Activated naive CD8-positive, alpha-beta T cell treated with anti-CD3 and anti-CD28 coated beads, Interleukin-2, amount 10 ng/mL, durations not matched to agents 7 days and 5 days (primary cell): ENCODE measurements around the gene PELO. TPM values are rescaled to one million over a fixed set of nuclear protein-coding genes. Genes with fewer than 3 reads are reported as not detected.
A peak's percentile ranks its signal among the peaks of the same experiment; 100 is the strongest.

ENCODE experiments used
- ATAC-seq: fragments of 150-1000 bp; cut with Tn5 transposase; one replicate; pipeline ENCODE4 v1.10.0; 2021; ENCODE audit warnings: low read depth, moderate library complexity
- POLR2A ChIA-PET: fragments of 350-600 bp; sonication (Branson Sonifier 250); formaldehyde crosslinking; loops from one replicate; lab custom pipeline; 2021; ENCODE audit warnings: antibody characterized with exemption; lab: Charles Lee
- DNase-seq: peaks from one replicate; pipeline ENCODE4 v3.0.0; 2021
- H3K27ac Mint-ChIP-seq: one replicate; pipeline ENCODE4 v1.8.0; 2022; ENCODE audit warnings: mild to moderate bottlenecking, mixed read lengths
- H3K27me3 Mint-ChIP-seq: one replicate; pipeline ENCODE4 v1.8.0; 2022; ENCODE audit warnings: mild to moderate bottlenecking, moderate library complexity, mixed read lengths
- H3K36me3 Mint-ChIP-seq: one replicate; pipeline ENCODE4 v1.8.0; 2021; ENCODE audit warnings: mild to moderate bottlenecking, mixed read lengths
- H3K4me1 Mint-ChIP-seq: one replicate; pipeline ENCODE4 v1.8.0; 2021; ENCODE audit warnings: mixed read lengths
- H3K4me3 Mint-ChIP-seq: one replicate; pipeline ENCODE4 v1.8.0; 2022; ENCODE audit warnings: mild to moderate bottlenecking, moderate library complexity, mixed read lengths
- H3K9me3 Mint-ChIP-seq: one replicate; pipeline ENCODE4 v1.8.0; 2021; ENCODE audit warnings: mixed read lengths
- total RNA-seq, 2 experiments: library from RNA; stranded (reverse); gene quantifications; one replicate each; pipeline ENCODE4 v1.2.3, GENCODE V29; 2021

Gene PELO
- total RNA-seq, 2 experiments from 2014 or later, result 24.0 to 24.2 TPM

DNA sequence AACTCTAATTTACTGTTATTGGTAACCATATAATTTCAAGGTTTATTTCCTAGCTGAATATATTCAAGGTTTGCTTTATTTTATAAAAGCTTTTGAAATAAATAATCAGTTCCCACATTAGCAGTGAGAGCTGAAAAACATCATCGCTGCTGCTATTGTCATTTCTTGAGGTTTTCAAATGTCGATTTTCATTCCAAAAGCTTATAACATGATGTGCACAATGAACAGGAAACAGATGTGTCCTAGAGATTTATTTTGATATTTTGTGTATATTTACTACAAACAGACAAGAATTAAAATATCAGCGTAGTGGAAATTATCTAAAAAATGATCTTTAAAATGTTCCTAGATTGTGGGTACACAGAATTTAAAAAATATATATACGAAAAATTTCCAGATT, 10.5 kb upstream of the PELO start:
- no peak for DNase-seq
- Mint-ChIP-seq H3K27me3 (no peaks in the 10 kb centered on the region), H3K27ac (no peak overlapping the region), H3K4me3 (no peak overlapping the region), H3K36me3 (peaks cover 5% of the 10 kb centered on the region), H3K4me1 (peaks cover 36% of the 10 kb centered on the region), H3K9me3 (no peaks in the 10 kb centered on the region)
- ATAC-seq, result no peak
- POLR2A ChIA-PET, result interaction anchor here (0.7 to 1.7 kb wide), 3 partner anchors 12 to 37 kb away, joined by 3 to 4 read pairs (median 3); no protein-coding TSS in a partner anchor

DNA sequence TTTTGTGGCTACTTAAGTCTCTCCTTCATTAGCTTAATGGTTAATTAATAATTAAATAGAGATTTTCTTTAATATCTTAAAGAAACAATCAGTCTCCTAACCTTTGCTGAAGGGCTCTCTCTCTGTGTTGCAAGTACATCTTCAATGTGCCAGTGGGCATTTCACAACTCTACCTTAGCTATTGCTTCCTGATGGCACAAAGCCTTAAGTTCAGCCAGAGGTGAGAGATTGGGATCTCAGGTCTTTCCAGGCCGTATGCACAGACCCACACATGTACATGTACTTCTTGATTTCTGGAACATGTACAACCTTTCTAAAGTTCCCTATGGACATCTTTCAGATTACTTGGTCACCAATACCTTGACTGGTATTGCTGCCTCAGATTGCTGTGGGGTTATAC, 8.9 kb upstream of the PELO start:
- Mint-ChIP-seq H3K27me3 (no peaks in the 10 kb centered on the region), H3K27ac (no peak overlapping the region), H3K9me3 (no peaks in the 10 kb centered on the region), H3K4me3 (no peak overlapping the region), H3K36me3 (peaks cover 4% of the 10 kb centered on the region), H3K4me1 (peaks cover 30% of the 10 kb centered on the region)
- ATAC-seq (no peak), DNase-seq (no peak)
- POLR2A ChIA-PET, result no interaction called here

DNA sequence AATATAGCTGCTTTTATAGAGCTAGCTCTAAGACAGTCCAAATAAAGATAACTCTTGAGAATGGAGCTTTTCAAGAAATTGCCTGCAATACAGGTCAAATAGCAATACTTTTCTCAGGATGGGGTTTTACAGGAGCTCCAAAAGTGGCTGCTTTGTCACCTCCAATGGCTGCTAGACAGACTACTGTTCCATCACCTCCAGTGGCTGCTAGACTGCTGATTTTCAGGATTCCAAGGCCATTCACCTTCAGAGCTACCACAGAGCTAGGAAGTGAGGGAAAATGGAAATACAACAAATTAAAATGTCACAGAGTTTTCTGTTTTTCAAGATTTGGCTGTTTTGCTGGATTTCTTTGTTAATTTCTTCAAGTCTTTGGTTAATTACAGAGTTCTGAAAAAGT, 8.5 kb upstream of the PELO start:
- no peak overlapping the region for H3K4me3 Mint-ChIP-seq
- H3K27ac Mint-ChIP-seq, result no peak overlapping the region
- no peaks in the 10 kb centered on the region for H3K27me3 Mint-ChIP-seq
- ATAC-seq, result no peak
- H3K4me1 Mint-ChIP-seq, result peaks cover 27% of the 10 kb centered on the region
- POLR2A ChIA-PET, result no interaction called here
- peaks cover 4% of the 10 kb centered on the region for H3K36me3 Mint-ChIP-seq
- no peaks in the 10 kb centered on the region for H3K9me3 Mint-ChIP-seq
- DNase-seq, result no peak

DNA sequence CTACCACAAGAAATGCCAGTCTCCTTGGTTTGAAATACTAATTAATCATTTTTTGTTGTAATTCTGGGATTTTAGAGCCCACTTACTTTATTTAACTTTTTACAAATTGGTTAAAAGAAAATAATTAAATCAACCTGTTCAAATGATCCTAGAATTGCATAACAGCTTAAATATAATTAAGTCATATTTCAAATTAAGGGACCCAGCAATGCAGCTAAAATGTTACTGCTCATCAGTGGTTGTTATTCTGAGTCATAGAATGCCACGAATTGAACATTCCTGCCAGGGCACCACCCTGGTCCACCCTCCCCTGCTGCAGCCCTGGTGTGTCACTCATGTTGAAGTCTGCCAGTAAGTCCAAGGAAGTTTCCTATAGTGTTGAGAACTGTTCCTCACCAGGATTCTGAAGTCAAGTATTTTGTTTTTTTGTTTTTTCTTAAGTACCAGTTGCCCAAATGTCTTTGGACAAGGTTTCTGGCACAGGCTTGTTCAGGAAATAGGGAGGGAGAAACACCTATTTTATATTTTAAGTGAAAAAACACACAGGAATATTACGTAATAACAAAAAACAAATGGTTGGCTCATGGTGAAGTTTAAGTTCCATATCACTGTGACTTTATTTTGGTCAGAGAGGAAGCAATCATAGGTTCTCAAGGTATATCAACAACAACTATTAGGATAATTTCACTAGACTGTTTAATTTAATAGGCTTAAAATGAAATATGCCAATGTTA, 4.3 kb upstream of the PELO start:
- Mint-ChIP-seq H3K27ac (no peak overlapping the region), H3K9me3 (no peaks in the 10 kb centered on the region), H3K4me1 (peaks cover 19% of the 10 kb centered on the region), H3K4me3 (no peak overlapping the region), H3K36me3 (no peaks in the 10 kb centered on the region), H3K27me3 (no peaks in the 10 kb centered on the region)
- no peak for ATAC-seq
- DNase-seq, result no peak
- POLR2A ChIA-PET, result no interaction called here

DNA sequence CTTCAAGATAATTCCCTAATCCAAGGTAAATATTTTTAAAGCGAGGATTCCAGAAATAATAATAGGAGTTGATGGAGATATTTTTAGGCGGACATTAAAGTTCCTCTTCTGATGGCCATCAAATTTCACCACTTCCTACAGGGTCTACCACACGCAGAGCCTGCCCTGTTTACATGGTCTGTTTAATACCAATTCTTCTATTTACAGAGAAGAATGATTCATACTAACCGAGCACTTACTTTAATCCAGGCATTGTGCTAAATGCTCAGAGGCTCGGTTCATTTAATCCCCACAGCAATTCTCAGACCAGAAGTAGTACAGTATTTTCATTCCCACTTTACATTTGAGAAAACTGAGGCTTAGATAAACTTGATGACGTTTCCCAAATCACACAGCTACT, 3.0 kb upstream of the PELO start:
- POLR2A ChIA-PET, result no interaction called here
- Mint-ChIP-seq H3K4me1 (peaks cover 27% of the 10 kb centered on the region), H3K36me3 (no peaks in the 10 kb centered on the region), H3K9me3 (no peaks in the 10 kb centered on the region), H3K27me3 (no peaks in the 10 kb centered on the region), H3K27ac (no peak overlapping the region), H3K4me3 (no peak overlapping the region)
- ATAC-seq (no peak), DNase-seq (no peak)

DNA sequence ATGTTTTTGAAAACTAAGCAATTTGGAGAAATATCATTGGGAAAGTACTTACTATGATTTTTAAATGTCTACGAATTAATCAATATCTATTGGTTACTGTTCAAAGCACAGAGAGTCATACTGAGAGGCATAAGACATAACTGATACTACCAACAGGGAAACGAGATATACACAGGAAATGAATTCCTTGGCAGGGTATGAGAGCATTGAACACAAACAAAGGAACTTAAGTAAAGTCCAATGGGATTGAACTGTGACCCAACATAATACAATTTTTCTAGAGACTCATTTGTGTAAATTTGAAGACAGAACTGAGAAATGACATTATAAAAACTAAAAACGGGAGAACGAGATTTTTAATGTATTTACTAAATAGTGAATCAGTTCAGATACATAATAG, 1.3 kb upstream of the PELO start:
- H3K27me3 Mint-ChIP-seq, result no peaks in the 10 kb centered on the region
- peaks cover 36% of the 10 kb centered on the region for H3K4me1 Mint-ChIP-seq
- no peak overlapping the region for H3K4me3 Mint-ChIP-seq
- no peak for DNase-seq
- no peak for ATAC-seq
- no peak overlapping the region for H3K27ac Mint-ChIP-seq
- peaks cover 8% of the 10 kb centered on the region for H3K36me3 Mint-ChIP-seq
- no peaks in the 10 kb centered on the region for H3K9me3 Mint-ChIP-seq
- POLR2A ChIA-PET, result interaction anchor here (2.4 kb wide), 1 partner anchor 13 kb away, joined by 21 read pairs; no protein-coding TSS in a partner anchor

DNA sequence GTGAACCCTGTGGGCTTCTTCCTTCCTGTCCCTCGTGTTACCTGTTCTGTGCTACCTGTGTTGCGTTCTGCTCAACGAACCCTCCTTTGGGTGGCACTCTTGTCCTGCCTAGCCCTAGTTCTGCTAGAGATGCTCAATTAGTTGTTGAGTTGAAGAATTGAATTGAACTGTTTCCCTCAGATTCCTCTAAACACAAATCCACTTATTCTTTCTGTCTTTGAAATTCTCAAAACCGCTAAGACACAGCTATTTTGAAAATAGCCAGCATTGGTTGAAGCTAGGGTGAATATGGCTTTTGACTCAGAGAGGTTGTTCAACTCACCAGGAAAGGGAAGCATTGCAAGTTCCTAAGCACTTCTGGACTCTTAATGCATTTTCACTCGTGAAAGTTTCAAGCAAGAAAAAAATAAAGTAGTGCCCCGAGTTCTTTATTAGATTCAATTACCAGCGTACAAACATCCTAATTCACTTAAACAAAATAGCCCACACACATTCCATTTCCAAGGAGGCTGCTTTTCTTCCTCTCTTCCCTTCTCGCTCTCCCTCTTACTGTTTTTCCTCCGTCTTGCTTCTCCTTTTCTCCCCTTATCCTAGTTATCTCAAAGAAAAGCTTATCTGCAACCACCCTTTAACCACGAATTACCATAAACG, 642 bp upstream of the PELO start:
- H3K36me3 Mint-ChIP-seq, result peaks cover 8% of the 10 kb centered on the region
- DNase-seq (no peak), ATAC-seq (peak; percentile 32)
- POLR2A ChIA-PET, result interaction anchor here (1.3 to 2.4 kb wide), 3 partner anchors 11 to 61 kb away, joined by 5 to 21 read pairs (median 8); no protein-coding TSS in a partner anchor
- no peaks in the 10 kb centered on the region for H3K27me3 Mint-ChIP-seq
- H3K27ac Mint-ChIP-seq, result peak overlapping the region; percentile 78
- H3K4me3 Mint-ChIP-seq, result peak overlapping the region; percentile 90
- no peaks in the 10 kb centered on the region for H3K9me3 Mint-ChIP-seq
- peaks cover 36% of the 10 kb centered on the region for H3K4me1 Mint-ChIP-seq

DNA sequence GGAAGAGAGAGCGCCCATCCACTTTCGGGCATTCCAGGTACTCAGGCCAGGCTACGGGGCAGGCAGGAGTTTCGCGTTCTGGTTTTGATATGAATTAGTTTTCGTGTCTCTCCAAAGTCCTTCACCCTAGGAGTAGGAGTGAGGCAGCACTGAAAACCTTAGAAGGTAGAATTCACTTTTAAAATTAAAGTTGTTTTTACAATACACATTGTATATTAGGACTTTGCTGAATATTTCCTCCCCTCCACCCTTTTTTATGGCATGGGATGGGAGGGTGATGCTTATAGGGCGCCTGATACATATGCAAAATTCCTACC, 747 bp downstream of the PELO start:
- H3K27me3 Mint-ChIP-seq, result no peaks in the 10 kb centered on the region
- ATAC-seq (no peak), DNase-seq (no peak)
- no peaks in the 10 kb centered on the region for H3K9me3 Mint-ChIP-seq
- H3K4me1 Mint-ChIP-seq, result peaks cover 32% of the 10 kb centered on the region
- POLR2A ChIA-PET, result interaction anchor here (1.3 to 2.4 kb wide), 3 partner anchors 11 to 62 kb away, joined by 5 to 21 read pairs (median 8); no protein-coding TSS in a partner anchor
- peaks cover 9% of the 10 kb centered on the region for H3K36me3 Mint-ChIP-seq
- H3K4me3 Mint-ChIP-seq, result peak overlapping the region; percentile 90
- no peak overlapping the region for H3K27ac Mint-ChIP-seq

DNA sequence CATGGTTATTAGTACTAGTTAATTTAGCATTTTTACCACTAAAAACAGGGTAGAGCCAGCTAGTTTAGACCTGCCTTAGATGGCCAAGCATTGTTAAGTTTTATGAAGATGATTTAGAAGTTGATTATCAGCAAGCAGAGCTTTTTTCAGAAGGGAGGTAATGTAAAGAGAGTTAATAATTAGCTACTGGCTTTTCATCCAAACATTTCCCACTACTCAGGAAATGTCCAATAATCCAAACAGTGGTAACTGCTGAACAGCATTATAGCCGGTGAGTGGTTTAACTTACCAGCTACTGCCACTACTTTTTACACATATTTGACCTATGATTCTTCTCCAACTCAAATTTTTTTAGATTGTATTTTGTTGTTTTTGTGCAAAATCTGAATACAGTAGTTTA, 1.7 kb downstream of the PELO start:
- Mint-ChIP-seq H3K27me3 (no peaks in the 10 kb centered on the region), H3K4me1 (peaks cover 31% of the 10 kb centered on the region), H3K4me3 (peak overlapping the region; percentile 90), H3K27ac (no peak overlapping the region), H3K9me3 (no peaks in the 10 kb centered on the region), H3K36me3 (peaks cover 9% of the 10 kb centered on the region)
- POLR2A ChIA-PET, result interaction anchor here (0.8 to 2.5 kb wide), 2 partner anchors 10 to 13 kb away, joined by 4 to 12 read pairs; no protein-coding TSS in a partner anchor
- ATAC-seq (no peak), DNase-seq (no peak)

DNA sequence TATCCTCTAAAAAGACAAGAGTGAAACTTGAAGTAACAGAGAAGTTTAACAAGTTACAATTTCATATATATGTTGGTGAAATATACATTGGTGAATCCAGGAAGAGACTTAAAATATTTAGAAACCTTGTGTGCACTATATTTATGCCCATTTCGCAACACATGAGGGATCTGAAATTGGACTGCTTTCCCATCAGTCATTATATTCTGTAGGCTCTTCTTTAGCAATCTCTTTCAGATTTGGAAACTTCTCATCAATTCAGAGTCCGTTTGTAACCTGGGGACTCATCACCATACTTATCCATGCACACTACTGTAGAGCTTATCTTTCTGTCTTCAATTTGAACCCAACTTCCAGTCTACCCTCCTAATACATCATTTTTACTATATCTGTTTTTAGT, 2.1 kb downstream of the PELO start:
- H3K36me3 Mint-ChIP-seq, result peaks cover 12% of the 10 kb centered on the region
- H3K9me3 Mint-ChIP-seq, result no peaks in the 10 kb centered on the region
- no peak for ATAC-seq
- POLR2A ChIA-PET, result interaction anchor here (2.5 kb wide), 1 partner anchor 9 kb away, joined by 12 read pairs; no protein-coding TSS in a partner anchor
- peaks cover 31% of the 10 kb centered on the region for H3K4me1 Mint-ChIP-seq
- H3K27me3 Mint-ChIP-seq, result no peaks in the 10 kb centered on the region
- H3K4me3 Mint-ChIP-seq, result no peak overlapping the region
- H3K27ac Mint-ChIP-seq, result no peak overlapping the region
- DNase-seq, result no peak

DNA sequence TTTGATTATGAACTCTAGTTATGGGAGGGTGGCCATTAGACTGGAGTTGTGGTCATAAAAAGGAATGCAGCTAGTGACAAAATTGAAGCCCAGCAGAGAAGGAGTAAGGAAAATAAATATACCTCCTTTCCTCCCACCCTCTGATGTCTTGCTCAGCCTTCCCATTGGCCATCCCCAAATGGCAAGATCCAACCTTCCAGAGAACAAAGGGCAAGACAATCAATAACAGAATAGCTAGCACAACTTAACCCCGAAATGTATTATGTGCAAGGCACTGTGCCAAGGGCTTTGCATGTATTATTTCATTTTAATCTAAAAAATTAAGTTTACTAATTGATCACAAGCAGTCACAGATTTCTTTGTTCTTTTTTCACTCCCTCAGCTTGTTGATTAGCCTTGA, 3.6 kb downstream of the PELO start:
- ATAC-seq, result no peak

DNA sequence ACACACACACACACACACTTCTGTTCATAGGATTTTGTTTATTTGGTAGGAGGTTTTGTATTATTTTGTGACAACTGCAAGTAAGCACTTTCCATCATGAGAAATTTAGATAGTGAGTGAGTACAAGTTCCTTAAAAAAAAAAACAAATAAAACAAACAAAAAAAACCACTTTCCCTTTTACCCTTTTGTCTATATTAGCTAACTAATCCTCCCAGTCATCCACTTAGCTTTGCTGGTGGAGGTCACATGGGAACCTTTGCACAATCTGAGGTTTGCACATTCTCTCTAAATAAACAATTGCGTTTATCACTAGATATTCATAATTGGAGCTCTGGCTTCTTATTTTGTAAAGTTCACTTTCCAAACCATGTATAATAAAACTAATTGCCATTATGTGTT, 6.8 kb downstream of the PELO start:
- no peak for ATAC-seq
- H3K9me3 Mint-ChIP-seq, result no peaks in the 10 kb centered on the region
- peaks cover 28% of the 10 kb centered on the region for H3K4me1 Mint-ChIP-seq
- no peaks in the 10 kb centered on the region for H3K27me3 Mint-ChIP-seq
- H3K36me3 Mint-ChIP-seq, result peaks cover 15% of the 10 kb centered on the region
- H3K4me3 Mint-ChIP-seq, result no peak overlapping the region
- H3K27ac Mint-ChIP-seq, result no peak overlapping the region
- no peak for DNase-seq
- POLR2A ChIA-PET, result no interaction called here

More for the DNA sequence above, 3.6 kb downstream of the PELO start:
- H3K36me3 Mint-ChIP-seq, result peaks cover 12% of the 10 kb centered on the region
- peaks cover 28% of the 10 kb centered on the region for H3K4me1 Mint-ChIP-seq
- no peak overlapping the region for H3K27ac Mint-ChIP-seq
- no peaks in the 10 kb centered on the region for H3K27me3 Mint-ChIP-seq
- DNase-seq, result no peak
- POLR2A ChIA-PET, result interaction anchor here (2.5 kb wide), 1 partner anchor 8 kb away, joined by 12 read pairs; no protein-coding TSS in a partner anchor
- H3K9me3 Mint-ChIP-seq, result no peaks in the 10 kb centered on the region
- H3K4me3 Mint-ChIP-seq, result no peak overlapping the region

DNA sequence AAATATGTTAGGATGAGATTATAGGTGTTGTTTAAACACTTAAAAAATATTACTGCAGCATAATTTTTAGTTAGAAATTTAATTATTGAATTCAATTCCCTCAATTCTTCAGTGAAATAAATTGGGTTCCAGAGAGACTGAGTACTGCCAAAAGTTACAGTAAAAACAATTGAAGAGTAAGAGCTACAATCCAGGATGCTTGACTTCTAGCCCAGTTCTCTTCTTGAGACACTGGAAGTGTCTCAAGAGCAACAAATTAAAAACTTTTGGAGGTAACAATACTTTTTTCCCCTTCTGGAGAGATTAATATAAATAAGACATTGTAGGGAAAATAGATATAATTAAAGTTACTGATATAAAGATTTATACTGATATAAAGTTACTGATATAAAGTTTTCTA, 8.3 kb downstream of the PELO start:
- POLR2A ChIA-PET, result no interaction called here
- H3K36me3 Mint-ChIP-seq, result peaks cover 13% of the 10 kb centered on the region
- peaks cover 18% of the 10 kb centered on the region for H3K4me1 Mint-ChIP-seq
- no peak for ATAC-seq
- no peaks in the 10 kb centered on the region for H3K27me3 Mint-ChIP-seq
- H3K27ac Mint-ChIP-seq, result no peak overlapping the region
- H3K4me3 Mint-ChIP-seq, result no peak overlapping the region
- DNase-seq, result no peak
- H3K9me3 Mint-ChIP-seq, result no peaks in the 10 kb centered on the region
